ENCODE data around the gene GAMT. TPM values are rescaled to one million over a fixed set of nuclear protein-coding genes. Genes with fewer than 3 reads are reported as not detected.
"Not testable (repeated sequence)": the region's sequence is repeated elsewhere in the genome, so short reads cannot be mapped to it uniquely, and the experiment has no call there.

GAMT gene
- polyA plus RNA-seq, 1 donor = 218 TPM

DNA sequence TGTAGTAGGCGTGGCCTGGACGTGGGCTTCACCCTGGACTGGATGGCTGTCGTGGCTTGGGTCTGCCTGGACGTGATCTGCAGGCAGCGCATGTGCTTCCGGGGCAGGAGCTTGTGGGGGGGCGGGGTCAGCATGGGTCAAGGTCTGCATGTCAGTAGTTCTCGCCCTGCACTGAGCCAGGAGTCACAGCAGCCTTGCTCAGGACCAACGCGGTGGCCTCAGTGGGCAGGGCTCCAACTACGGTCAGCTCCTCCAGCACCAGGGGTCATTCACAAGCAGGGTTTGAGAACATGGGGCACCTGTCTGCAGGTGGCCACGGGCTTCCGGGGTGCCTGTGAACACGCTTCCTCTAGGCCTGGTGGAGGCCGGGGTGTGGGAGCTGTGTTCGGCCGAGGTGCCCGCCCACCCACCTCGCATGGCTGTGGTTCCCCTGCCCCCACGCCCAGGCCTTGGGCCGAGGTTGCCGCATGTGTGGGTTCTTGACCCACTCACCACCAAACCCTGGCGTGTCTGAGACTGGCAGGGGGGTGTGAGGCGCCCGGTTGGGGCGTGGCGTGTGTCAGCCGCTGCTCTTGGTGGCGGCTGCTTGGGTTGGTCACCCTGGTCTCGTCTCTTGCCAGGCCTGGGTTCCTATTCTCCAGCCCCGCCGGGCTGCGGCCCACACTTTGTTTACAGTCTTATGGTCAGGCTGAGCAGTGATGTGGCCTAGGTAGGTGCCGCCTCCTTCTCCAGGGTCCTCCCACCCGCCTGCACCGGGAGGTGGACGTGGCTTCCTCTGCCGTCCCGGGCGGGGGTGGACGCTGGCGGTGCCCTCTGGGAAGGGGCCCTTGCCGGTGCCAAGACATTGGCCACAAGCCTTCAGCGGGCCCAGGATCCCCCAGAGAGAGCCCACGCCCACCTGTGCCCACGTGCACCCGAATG is 32.0 kb upstream of the GAMT start:
- DNase-seq (ENCODE audit: low read depth) = no peak

DNA sequence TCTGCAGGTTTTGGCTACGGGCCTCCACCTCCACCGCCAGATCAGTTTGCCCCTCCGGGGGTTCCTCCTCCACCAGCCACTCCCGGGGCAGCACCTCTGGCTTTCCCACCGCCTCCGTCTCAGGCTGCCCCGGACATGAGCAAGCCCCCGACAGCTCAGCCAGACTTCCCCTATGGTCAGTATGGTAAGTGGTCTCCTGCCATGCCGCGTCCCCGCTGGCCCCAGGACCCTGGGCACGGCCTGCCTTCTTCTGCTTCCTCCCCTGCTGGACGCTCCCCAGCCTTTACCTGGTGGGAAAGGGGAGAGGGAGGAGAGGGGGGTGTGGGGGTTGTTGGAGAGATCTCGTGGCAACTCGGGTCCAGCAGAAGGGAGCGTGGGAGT is 31.2 kb upstream of the GAMT start:
- DNase-seq (ENCODE audit: low read depth) = no peak

DNA sequence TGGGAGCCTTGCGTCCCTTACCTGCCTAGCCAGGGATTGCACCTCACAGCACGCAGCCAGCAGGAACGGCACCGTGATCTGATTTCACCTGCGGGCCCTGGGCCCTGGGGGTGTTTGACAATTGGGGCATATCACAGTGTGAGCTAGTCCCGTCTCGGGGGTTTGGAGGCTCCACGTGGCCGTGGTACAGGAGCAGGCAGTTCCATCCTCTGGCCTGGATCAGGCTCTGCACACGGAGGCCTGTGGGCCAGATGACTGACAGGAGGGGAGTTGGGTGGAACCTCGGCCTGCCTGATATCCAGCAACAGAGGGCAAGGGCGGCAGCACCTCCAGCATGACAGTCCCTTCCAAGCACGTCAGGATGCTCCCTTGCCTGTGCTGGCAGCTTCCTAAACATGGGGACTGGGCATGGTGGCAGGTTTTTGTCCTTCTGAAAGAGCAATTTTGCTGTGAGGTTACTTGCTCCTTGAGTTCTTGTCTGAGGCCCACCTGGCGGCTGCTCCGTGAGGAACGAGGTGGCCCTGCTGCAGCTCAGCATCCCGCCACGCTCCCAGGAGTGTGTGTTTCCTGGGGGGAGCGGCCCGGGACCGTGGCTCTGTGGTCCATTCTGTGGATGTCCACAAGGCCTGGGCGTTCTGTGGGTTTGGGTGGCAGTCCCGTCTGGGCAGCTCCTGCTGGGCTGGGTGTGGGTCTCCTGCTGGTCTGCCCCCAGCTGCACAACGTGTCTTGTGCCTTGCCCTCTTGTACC is 30.6 kb upstream of the GAMT start:
- DNase-seq (ENCODE audit: low read depth) = no peak

DNA sequence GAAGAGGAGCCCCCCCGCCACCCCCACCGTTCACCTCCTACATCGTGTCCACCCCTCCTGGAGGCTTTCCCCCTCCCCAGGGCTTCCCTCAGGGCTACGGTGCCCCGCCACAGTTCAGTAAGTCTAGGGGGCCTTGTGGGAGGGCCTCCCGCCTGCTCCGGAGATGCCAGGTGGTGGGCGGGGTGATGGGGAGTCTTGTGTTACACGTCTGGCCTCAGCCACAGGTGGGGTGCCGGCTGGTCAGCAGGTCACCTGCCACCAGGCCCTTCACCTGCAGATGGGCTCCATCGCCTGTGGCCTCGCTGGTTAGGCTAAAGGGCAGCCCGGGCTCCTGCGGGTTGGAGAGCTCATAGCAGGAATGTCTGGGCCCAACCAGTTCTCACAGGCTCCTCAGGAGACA is 28.9 kb upstream of the GAMT start:
- DNase-seq (ENCODE audit: low read depth) = no peak

DNA sequence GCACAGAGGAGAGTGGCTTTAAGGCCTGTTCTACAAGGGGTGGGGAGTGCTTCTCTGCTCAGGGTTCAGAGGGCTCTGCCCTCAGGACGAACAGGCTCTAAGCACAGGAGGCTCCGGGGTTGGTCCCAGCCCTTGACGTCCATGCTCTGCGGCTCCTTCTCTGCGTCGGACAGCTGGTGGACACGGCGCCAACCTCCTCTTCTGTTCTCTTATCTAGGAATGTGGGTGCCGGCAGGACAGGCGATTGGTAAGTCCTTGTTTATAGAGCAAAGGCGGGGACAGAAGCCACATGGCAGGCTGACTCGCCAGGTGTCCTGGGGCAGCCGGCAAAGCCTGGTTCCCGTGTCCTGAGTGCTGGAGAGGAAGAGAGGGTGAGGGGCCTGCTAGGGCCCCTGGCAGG is 28.4 kb upstream of the GAMT start:
- no peak for DNase-seq (ENCODE audit: low read depth)

DNA sequence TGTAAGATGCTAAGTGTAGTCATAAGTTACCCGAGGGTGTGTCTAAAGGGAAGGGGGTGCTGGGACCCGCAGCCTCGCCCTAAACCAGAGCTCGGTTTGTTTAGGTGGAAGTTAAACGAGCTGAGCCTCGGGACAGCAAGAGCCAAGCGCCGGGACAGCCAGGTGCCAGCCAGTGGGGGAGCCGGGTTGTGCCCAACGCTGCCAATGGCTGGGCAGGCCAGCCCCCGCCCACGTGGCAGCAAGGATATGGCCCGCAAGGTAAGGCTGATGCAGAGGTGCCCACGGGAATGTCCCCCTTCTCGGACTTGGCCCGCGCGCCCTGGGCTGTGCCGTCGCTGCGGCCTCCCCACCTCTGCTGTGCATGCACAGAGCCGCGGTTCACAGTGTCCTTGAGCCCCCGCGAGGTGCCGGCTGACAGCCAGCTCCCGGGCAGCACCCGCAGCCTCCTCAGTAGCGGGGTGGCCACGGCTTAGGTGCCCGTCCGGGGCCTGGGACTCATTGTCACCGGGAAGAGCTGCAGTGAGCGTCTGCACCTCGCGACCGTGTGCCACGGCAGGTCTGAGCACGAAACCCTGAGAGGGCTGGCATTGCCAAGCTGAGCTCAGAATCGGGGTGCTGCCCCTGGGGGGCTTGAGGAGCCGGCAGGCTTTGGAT is 27.5 kb upstream of the GAMT start:
- no peak for DNase-seq (ENCODE audit: low read depth)

DNA sequence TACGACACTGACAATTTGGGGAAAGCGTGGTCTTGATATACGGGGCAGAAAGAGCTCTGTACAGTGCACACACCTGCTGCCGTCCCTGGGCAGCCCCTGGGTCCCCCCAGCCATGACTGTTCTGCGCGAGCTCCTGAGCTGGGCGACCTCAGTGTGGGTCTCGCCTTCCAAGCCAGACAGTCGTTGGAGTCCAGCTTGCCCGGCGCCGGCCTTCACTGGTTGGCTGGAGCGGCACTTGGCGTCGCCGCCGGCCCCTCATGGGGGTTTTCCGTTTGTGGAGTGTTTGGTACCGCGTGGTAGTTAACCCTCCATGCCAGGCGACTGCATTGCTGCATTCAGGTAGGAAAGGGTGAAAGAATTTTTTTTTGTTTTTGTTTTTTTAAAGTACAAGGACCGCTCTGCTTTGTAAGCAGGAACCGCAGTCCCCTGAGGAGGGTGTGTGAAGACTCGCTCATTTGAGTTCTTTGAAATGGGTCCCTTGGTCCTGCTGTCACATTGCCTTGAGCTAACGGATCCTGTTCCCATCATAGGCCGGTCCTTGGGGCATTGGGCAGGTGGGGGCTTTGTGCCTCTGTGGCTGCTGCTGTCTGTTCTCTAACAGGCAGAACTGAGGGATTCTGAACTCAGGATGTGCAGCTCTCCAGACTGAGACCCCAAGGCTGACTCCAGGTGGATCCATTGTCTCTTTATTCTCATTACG is 26.0 kb upstream of the GAMT start:
- DNase-seq (ENCODE audit: low read depth) = no peak

DNA sequence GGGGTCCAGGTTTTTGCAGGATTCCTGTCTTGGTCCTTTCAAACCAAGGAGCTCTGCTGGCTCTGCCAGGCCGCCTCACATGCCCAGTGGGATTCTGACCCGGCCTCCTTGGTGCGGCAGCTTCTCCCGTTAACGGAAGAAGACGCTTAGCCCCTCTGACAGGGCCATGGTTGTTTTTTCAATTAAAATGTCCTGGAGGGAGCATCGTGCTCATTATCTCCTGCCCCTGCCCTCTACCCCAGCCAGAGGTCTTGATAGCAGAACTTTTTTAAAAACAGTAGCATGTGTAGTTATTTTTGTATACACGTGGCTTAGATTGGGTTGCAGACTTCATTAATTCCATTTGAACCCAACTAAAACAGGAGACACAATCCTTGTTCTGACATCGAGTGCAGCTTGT is 25.4 kb upstream of the GAMT start:
- DNase-seq (ENCODE audit: low read depth) = no peak

DNA sequence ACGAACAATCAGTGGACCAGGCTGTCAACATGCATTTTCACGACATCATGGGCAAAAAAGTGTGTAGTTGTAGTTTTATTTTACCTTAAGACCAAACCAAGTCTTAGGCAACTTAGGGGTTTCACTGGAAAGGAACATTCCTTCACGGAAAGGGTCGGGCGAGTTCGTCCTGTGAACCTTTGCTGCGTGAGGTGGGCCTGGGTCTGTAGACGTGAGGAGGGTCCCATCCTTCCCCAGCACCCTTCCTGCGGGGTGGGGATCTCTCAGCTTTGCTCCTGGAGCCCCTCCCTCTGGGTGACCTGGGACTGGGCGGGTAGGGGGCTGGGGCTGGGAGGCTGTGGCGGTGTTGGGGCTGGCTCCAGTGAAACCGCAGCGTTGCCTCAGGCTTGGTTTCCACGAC is 24.6 kb upstream of the GAMT start:
- no peak for DNase-seq (ENCODE audit: low read depth)

DNA sequence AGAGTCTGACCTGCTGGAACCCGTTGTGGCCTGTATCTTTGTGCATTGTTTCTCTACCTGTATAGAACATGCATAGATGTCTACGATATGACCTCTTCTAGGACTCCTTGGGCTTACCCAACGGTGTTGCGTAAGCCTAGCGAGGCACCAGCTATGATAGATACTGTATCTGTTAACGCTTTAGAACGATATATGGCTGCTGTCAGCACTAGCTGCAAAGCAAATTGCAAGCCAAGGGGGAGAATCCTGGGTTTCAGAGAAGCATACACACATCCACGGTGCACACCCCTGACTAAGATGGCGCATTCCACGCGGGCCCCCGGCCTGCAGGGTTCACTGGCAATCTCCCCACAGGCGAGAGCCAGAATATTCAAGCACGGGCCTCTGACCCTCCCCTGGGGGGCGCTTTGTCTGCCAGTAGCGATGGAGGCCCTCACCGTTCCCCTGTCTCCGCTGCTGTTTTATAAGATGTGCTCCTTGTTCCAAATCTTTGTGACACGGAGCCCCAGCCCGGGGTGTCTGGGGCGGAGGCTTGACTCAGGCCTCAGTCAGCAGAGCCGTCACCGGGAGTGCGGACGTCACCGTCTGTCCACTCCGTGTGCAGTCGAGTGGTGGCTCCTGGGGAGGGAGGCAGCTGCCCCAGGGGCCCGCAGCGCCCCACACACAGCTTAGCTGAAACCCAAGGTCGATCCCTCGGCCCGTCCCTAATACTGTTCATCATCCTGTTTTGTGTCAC is 23.9 kb upstream of the GAMT start:
- DNase-seq (ENCODE audit: low read depth) = no peak

DNA sequence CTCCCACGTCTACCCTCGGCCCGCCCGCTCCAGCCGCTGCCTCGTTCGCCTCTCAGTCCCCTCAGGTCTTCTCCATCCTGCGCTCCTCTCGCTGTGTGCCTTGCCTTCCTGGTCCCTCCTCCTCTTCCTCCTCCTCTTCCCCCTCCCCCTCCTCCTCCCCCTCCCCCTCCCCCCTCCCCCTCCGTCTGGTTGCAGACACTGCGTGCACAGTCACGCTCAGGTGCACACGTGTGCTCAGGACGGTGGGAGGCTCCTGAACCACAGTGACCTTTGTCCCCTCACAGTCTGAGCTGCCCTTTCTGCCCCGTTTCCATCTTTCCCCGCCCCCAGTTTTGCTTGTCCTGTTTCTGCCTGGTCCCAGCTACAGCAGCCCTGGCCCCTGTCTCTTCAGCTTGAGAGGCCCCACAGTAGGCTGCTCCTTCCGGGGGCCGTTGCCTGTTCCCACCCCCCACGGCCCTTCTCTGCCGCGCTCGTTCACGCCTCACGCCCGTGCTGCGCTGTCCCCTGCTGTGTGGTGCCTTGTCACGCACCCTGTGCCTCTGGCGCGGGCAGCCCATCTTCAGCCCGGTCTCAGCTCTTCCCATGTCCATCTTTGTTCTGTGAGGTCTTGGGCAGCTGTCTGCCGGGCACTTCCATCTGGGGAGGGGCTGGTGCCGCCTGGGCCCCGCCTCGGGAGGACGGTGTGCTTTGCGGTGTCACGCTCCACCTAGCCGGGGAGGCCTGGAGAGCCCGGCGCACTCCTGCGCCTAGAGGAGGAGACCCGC is 23.0 kb upstream of the GAMT start:
- no peak for DNase-seq (ENCODE audit: low read depth)

DNA sequence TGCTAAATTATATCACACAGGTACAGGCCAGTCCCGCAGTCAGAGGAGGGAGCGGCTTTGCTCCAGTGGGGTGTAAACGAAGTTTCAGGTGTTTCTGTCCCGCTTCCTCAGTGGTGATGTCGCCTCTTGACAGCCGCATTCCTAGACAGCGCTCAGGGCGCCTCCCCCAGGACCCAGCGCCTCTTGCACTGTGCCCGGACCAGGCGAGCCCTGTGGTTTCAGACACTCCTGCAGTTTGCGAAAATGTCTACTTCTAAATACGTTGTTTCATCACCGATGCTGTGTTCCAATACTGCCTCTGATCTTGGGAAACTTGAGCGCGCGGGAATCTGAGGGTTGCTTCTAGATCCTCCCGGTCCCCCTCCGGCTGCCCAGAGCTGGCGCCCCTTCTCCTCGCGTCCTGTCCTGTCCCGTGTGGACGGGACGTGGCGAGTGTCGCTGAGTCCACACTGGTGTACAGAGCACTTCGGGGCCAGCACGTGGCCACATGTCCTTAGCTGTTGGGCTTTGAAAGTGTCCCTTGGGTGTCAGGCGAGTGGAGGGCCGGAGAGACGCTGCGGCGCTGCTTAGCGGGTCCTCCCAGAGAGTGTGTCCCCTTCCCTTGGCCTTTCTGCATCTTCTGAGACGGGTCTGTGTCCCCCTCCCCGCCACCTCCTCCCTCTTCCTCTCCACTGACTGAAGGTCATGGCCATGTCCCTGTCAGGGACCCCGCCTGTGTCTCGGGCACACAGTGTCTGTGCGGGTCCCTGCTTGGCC is 22.3 kb upstream of the GAMT start:
- DNase-seq (ENCODE audit: low read depth) = no peak

DNA sequence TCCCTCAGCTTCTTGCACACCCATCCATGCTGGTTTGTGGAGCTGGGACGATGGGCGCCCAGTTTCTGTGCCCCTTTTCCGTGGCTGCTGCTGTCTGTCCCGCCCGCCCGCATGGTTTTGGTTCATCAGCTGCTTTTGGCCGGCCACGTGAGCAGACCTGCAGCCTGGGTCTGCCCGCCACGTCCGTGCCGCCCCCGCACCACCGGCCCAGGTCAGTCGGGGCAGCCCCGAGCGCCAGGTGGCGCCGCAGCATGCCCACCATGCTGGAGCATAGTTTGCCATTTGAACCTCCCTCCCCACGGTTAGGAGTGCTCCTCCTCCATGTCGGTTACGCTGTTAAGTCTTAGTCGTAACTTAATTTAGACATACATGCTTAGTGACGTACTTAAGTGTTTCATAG is 21.6 kb upstream of the GAMT start:
- DNase-seq (ENCODE audit: low read depth) = no peak

DNA sequence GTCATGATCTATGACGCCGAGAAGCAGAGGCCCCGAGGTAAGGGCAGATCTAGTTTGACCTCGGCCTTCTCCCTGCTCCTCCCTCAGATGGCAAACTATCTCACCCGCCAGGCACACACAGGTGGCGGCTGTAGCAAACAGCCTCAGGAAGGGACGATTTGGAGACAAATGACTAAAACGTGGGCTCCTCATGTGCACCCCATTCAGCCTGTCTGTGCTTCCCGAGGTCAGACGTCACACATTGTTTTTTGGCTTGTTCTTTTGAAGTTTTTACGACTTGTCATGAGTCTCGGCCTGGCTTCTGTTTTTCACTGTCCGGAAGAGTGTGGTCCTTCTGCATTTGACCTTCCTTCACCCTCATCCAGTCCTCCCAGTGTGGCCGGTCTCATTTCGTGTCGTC is 21.0 kb upstream of the GAMT start:
- no peak for DNase-seq (ENCODE audit: low read depth)

DNA sequence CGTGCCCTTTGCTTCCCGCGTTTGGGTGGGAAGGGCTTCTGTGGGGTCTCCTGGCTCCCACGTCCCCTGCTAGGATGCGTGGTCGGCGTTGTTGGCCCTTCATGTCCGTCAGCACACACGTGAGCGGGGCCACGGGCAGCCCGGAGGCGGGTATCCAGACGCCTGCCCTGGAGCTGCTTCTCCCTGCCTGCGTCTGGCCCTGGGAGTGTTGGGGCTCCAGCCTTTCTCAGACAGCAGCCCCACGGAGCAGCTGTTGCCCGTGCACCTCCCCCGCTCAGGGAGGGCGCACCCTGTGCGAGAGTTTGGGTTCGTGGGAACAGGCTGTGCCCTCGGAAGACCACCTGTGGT is 20.6 kb upstream of the GAMT start:
- no peak for DNase-seq (ENCODE audit: low read depth)

DNA sequence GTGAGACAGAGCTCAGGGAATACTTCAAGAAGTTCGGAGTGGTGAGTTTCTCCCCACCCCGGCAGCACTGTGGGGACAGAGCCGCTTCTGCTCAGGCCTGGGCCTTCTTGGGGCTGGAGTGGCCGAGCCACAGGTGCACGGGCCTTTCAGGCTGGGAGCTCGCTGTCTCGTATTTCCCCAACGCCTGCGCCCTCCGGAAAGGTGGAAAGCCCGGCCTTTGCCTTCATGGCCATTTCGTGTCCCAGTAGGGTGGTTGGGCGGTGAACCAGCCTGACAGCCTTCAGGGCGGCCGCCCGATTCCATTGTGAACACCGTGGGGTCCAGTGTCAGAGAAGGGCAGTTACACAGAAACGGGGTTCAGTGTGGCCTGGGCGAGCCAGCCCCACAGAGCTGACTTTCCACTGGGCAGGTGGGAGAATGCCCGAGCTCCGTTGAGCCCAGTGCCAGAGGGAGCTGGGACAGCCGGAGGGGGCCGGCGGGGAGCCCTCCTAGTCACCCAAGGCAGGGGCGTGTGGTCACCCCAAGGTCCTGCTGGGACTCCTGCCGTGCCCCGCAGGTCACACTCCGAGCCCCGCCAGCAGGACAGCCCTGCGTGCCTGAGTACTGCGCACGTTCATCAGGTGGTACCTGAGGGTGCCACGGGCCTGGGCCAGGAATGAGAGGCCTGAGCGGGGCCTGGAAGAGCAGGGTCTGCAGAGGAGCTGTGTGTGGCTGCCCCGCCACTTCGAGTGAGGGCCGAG is 20.0 kb upstream of the GAMT start:
- DNase-seq (ENCODE audit: low read depth) = no peak

DNA sequence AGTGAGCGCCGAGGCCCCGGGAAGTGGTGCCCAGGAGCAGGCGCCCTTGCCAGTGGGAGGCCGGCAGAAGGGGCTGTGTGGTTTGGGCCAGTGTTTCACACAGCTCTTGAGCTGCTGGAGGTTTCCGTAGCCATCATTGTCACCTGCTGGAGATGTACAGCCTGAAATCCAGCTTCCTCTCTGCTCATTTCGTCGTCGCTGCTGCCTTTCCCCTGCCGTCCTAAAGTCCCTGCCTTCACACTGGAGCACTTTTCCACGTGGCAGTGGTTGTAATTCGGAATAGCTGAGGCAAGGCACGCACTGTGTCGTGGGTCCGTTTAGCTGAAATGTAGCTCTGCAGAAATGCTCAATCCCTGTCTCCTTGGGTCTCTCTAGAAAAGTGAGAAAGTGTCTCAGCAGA is 19.2 kb upstream of the GAMT start:
- no peak for DNase-seq (ENCODE audit: low read depth)

DNA sequence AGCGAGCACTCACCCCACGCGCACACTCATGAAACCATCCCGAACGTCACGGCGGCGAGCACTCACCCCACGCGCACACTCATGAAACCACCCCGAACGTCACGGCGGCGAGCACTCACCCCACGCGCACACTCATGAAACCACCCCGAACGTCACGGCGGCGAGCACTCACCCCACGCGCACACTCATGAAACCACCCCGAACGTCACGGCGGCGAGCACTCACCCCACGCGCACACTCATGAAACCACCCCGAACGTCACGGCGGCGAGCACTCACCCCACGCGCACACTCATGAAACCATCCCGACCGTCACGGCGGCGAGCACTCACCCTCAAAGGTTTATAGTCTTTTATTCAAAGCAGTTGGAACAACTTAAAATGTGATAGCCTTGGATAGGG is 18.7 kb upstream of the GAMT start:
- DNase-seq (ENCODE audit: low read depth) = not testable (repeated sequence)
